Fibroblast of pulmonary artery (primary cell): Measurements from ENCODE around the gene LMAN1L.

Experiments
- DNase-seq: peaks from one replicate; pipeline ENCODE4 v3.0.0-alpha.2; 2010; ENCODE audit warnings: low read depth
- H3K4me3 ChIP-seq: replicated peaks from 2 replicates; pipeline ENCODE4 v1.5.1; 2011; ENCODE audit warnings: low read depth, mild to moderate bottlenecking, control low read depth, low read length, moderate library complexity
- TF ChIP-seq, protein P1 (sequence below): IDR thresholded peaks from 2 replicates; pipeline ENCODE4 v1.5.1; 2011; ENCODE audit warnings: mild to moderate bottlenecking, control low read depth, low read length, inconsistent platforms; ENCODE audit errors: missing control alignments

LMAN1L gene

DNA sequence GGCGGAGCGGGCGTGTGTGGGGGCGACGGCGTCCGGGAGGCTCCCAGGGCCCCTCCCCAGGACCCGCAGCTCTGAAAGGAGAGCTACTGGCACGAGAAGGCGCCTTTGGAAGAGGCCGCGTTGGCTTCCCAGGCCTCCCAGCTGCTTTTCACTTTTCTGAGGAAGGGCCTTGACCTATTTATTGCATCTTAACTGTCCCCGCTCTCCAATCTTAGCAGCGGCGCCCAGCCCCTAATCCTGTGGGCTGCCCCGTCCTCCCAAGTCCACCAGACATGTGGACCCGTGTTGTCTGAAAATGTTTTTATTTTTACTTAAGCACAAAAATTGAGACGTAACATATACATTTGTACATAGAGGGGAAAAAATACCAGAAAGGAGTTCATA is 30.8 kb downstream of the LMAN1L start:
- H3K4me3 ChIP-seq = peak overlapping the region; percentile 66
- TF ChIP-seq, protein P1, sequence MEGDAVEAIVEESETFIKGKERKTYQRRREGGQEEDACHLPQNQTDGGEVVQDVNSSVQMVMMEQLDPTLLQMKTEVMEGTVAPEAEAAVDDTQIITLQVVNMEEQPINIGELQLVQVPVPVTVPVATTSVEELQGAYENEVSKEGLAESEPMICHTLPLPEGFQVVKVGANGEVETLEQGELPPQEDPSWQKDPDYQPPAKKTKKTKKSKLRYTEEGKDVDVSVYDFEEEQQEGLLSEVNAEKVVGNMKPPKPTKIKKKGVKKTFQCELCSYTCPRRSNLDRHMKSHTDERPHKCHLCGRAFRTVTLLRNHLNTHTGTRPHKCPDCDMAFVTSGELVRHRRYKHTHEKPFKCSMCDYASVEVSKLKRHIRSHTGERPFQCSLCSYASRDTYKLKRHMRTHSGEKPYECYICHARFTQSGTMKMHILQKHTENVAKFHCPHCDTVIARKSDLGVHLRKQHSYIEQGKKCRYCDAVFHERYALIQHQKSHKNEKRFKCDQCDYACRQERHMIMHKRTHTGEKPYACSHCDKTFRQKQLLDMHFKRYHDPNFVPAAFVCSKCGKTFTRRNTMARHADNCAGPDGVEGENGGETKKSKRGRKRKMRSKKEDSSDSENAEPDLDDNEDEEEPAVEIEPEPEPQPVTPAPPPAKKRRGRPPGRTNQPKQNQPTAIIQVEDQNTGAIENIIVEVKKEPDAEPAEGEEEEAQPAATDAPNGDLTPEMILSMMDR = no peak
- DNase-seq = no peak

DNA sequence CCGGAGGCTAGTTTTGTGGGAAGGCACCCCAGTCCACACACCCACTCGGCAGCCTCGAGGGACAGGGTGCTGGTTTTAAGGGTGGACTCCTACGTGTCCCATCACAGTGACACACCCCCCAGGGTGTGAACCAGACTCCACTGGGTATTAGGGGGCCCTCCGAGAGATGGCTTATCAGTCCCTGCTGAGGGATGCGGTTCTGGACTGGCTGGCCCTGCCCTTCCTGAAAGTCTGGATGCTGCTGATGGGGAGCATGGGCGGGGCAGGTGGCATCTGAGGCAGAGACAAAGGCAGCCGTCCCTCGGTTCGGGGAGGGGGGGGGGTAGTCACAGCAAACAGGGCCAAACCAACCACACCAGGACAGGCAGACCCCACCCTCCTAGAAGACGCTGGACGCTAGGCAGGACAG is 31.3 kb downstream of the LMAN1L start:
- TF ChIP-seq, protein P1 = no peak
- no peak for DNase-seq
- H3K4me3 ChIP-seq = peak overlapping the region; percentile 66

DNA sequence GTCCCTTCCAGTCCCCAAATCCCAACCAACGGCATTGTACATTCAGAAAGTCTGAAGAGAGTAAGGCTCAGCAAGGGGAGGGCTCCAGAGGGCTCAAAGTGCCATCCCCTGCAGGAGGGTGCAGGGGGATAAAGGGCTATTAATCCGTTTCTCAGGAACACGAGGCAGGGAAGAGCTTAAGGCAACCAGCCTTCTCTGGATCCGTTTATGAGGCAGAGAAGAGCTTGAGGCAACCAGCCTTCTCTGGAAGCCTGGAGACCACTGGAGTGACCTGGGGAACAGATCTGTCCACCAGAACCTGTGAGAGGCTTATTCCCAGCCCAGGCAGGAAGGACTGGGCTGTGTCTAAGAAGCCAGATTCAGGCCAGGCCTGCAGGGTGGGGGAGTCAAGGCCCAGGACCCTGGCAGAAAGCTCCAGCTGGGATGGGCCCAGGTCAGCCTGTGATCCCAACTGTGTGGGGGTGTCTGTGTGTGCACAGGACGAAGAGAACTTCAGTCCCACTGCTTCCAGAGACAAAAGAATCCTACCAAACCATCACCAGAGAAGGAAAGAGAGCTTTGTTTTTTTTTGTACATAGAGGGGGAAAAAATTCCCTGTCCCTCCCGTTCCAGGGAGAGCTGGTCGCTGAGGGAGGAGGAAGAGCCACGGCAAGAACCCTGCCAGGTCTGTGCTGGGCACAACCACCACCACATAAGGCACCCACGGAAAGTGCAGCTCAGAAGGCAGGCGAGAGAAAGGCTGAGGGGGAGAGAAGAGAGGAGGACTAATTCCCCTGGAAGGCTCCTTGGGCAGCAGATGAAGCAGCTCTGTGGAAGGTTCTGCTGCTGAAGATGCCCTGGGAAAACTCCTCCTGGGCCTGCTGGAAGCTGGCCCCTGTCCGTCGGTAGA is 31.9 kb downstream of the LMAN1L start:
- TF ChIP-seq, protein P1 = no peak
- no peak for DNase-seq
- H3K4me3 ChIP-seq = no peak overlapping the region

DNA sequence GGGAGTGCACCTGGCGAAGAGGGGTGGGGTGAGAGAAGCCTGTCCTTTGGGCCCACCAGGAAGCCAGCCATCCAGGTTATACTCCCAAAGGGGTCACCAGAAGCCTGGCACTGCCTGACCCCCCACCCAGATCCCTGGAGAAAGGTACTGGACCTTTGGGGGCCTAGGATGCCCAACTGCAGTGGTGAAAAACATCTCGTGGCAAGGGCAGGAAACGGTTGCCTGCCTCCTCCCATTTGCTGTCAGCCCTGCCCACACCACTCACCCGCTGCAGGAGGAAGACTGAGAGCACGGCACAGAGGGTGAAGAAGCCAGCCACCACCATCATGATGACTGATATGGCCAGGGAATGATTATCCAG is 32.6 kb downstream of the LMAN1L start:
- DNase-seq = no peak
- TF ChIP-seq, protein P1 = no peak
- no peak overlapping the region for H3K4me3 ChIP-seq

DNA sequence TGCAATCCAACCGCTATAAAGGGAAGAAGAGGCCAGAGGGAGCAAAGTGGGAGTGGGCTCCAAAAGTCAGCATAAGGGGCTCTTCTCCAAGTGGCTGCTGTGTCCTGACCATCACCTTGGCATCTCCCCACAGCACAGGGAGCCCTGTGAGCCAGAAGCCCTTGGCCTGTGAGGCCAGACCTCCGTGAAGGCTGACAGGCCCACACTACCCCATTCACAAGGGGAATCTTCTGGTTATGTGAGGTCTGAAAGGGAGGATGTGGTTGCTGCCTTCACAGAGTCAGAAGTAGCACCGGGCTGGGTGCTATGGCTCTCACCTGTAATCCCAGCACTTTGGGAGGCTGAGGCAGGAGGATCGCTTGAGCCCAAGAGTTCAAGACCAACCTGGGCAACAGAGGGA is 32.9 kb downstream of the LMAN1L start:
- DNase-seq = no peak
- TF ChIP-seq, protein P1 = no peak
- H3K4me3 ChIP-seq = no peak overlapping the region

DNA sequence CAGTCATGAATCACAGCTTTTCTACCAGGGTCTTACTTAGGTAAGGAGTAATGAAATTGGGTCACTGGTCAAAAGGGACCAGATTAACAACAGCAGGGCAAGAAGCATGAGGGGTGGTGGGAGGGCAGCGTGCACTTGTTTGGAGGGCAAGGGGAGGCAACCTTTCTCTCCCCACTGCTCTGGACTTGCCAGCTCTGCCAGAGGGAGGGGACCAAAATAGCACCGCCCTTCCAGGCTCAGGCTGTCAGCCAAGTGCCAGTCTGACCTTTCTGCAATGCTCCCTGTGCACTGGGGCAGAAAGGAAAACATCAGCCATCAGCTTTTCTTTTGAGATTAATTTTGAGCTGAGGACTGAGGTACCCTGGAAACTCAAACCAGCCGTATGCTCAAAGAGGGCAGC is 34.8 kb downstream of the LMAN1L start:
- no peak overlapping the region for H3K4me3 ChIP-seq
- TF ChIP-seq, protein P1 = no peak
- no peak for DNase-seq

DNA sequence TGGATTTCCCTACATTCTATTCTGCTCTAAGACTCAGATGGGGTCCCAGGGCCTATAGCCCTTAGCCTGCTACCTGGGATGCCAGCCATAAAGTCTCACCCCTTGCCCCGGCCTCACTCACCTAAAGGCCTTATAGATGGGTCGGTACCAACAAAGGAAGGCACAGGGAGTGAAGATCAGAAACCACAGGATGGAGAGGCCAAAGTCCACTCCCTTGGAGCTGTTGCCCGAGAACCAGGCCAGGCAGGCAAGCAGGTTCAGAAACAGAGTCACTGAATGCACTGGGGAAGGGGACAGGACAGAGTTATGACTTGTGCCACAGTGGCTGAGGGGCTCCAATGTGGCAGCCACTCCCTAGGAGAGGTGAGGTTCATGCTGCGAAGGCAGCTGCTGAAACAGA is 37.8 kb downstream of the LMAN1L start:
- no peak for DNase-seq
- TF ChIP-seq, protein P1 = no peak
- no peak overlapping the region for H3K4me3 ChIP-seq
